ENCODE results near the gene LTBP1. TPM values are rescaled to one million over a fixed set of nuclear protein-coding genes. Genes with fewer than 3 reads are reported as not detected.

The LTBP1 gene
- total RNA-seq, 1 experiment from 2014 or later: 28.5 TPM

DNA sequence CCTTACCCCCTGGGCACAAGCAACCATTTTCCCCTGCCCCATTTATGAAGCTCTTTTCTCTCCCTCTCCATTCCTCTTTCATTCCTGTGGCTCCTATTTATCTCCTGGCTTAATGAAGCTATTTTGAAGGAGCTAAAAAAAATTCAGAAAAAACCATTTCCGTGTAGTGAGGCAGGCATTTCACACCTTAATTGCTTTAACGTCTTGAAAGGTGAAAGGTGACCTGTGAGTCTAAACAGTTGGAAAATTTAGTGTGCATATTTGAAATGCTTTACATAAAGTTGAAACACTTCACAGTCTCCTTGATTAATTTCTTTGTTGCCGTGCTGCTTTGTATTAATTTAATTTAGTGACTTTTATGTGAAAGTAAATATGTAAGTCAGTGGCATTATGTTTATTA is 83.6 kb downstream of the LTBP1 start:
- Histone ChIP-seq H4K91ac (ENCODE audit: insufficient read length, low read depth, low read length) (no peak overlapping the region), H3K18ac (ENCODE audit: insufficient read length, low read depth, low read length) (no peak overlapping the region), H4K5ac (ENCODE audit: insufficient read length, low read depth, low read length) (no peak overlapping the region), H2AFZ (ENCODE audit: low read length) (no peak overlapping the region), H3K14ac (ENCODE audit: insufficient read depth, low read length) (no peak overlapping the region), H3K79me1 (ENCODE audit: insufficient read depth, low read depth, low read length, poor library complexity, severe bottlenecking) (no peaks in the 10 kb centered on the region), H3K56ac (ENCODE audit: insufficient read length, low read depth, low read length) (no peak overlapping the region), H3K27ac (ENCODE audit: insufficient read length, low read depth, low read length) (no peak overlapping the region), H3K4me2 (ENCODE audit: insufficient read depth, insufficient read length, low read length) (no peak overlapping the region), H3K23ac (ENCODE audit: insufficient read length, low read depth, low read length) (no peak overlapping the region), H3K9ac (ENCODE audit: extremely low read depth, insufficient read length, low read length) (no peak overlapping the region), H2BK15ac (ENCODE audit: low read depth, low read length) (no peak overlapping the region), H2BK5ac (ENCODE audit: insufficient read length, low read length) (no peak overlapping the region), H3K4me1 (ENCODE audit: insufficient read depth, low read length) (no peaks in the 10 kb centered on the region), H2BK120ac (ENCODE audit: low read depth, low read length, poor library complexity, severe bottlenecking) (no peak overlapping the region), H2BK12ac (ENCODE audit: insufficient read length, low read depth, low read length) (no peak overlapping the region), H3K4ac (ENCODE audit: low read depth, low read length) (no peak overlapping the region), H3K23me2 (ENCODE audit: insufficient read length, low read depth, low read length, poor library complexity, severe bottlenecking) (no peaks in the 10 kb centered on the region), H2BK20ac (ENCODE audit: low read depth, low read length, poor library complexity, severe bottlenecking) (no peak overlapping the region), H3T11ph (ENCODE audit: low read length) (no peak overlapping the region), H3K27me3 (ENCODE audit: insufficient read depth, low read length) (no peaks in the 10 kb centered on the region), H3K79me2 (ENCODE audit: insufficient read depth, low read length) (no peaks in the 10 kb centered on the region), H3K9me3 (ENCODE audit: control insufficient read depth, low read depth, low read length) (no peaks in the 10 kb centered on the region), H4K8ac (replicated peaks; ENCODE audit: insufficient read length, low read depth, low read length) (no peak overlapping the region), H2AK5ac (ENCODE audit: insufficient read length, low read length) (no peak overlapping the region), H4K20me1 (ENCODE audit: control insufficient read depth, insufficient read depth, insufficient read length) (no peaks in the 10 kb centered on the region)
- Mint-ChIP-seq H3K36me3 (ENCODE audit: insufficient read depth in 1 of 3, low read depth in 3 of 3) (no peaks in the 10 kb centered on the region), H3K9me3 (no peaks in the 10 kb centered on the region), H3K27me3 (ENCODE audit: low read depth) (no peaks in the 10 kb centered on the region), H3K4me1 (peaks cover 5 to 13% of the 10 kb centered on the region in 2 experiments), H3K4me3 (no peak overlapping the region), H3K27ac (peak overlapping the region in 1 of 3 experiments; percentile 49; a peak in 1 of 7 replicates)
- TF ChIP-seq, protein P1, sequence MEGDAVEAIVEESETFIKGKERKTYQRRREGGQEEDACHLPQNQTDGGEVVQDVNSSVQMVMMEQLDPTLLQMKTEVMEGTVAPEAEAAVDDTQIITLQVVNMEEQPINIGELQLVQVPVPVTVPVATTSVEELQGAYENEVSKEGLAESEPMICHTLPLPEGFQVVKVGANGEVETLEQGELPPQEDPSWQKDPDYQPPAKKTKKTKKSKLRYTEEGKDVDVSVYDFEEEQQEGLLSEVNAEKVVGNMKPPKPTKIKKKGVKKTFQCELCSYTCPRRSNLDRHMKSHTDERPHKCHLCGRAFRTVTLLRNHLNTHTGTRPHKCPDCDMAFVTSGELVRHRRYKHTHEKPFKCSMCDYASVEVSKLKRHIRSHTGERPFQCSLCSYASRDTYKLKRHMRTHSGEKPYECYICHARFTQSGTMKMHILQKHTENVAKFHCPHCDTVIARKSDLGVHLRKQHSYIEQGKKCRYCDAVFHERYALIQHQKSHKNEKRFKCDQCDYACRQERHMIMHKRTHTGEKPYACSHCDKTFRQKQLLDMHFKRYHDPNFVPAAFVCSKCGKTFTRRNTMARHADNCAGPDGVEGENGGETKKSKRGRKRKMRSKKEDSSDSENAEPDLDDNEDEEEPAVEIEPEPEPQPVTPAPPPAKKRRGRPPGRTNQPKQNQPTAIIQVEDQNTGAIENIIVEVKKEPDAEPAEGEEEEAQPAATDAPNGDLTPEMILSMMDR (conservative IDR thresholded peaks at IDR 0.05): no peak
- no peak for DNase-seq
- WGBS (ENCODE audit: extremely low coverage, insufficient read length, low lambda C conversion rate): no CpG with 5 or more reads among the region's 3 CpGs
